SK-N-SH treated with all-trans-retinoic acid at 6 μM for 48 hours (cell line): ENCODE results near the gene VSNL1.

Experiments
- ATAC-seq: fragments of 200-7000 bp; cut with Tn5 transposase; 3 replicates; pipeline ENCODE4 v1.9.1; 2020; ENCODE audit warnings: mild to moderate bottlenecking, moderate library complexity
- ARNTL ChIP-seq: fragments of 450-650 bp; formaldehyde crosslinking; IDR thresholded peaks from 2 replicates; pipeline ENCODE4 v1.5.0; 2020; ENCODE audit warnings: low read depth, mild to moderate bottlenecking, moderate library complexity, borderline replicate concordance
- BACH2 ChIP-seq: fragments of 250-450 bp; sonication (Bioruptor Pico); IDR thresholded peaks from 2 replicates; pipeline ENCODE4 v1.9.0; 2021; ENCODE audit warnings: mild to moderate bottlenecking, borderline replicate concordance
- CSDC2 ChIP-seq: fragments of 250-450 bp; sonication (Bioruptor Pico); IDR thresholded peaks from 2 replicates; pipeline ENCODE4 v1.5.0; 2020; ENCODE audit warnings: mild to moderate bottlenecking, moderate library complexity
- ESRRG ChIP-seq: fragments of 250-450 bp; sonication (Bioruptor Pico); IDR thresholded peaks from 2 replicates; pipeline ENCODE4 v1.6.1; 2021; ENCODE audit warnings: mild to moderate bottlenecking
- GLIS3 ChIP-seq: fragments of 250-450 bp; sonication (Bioruptor Pico); IDR thresholded peaks from 2 replicates; pipeline ENCODE4 v1.5.0; 2020; ENCODE audit warnings: mild to moderate bottlenecking, moderate library complexity
- ISL1 ChIP-seq: fragments of 250-450 bp; sonication (Bioruptor Pico); IDR thresholded peaks from 2 replicates; pipeline ENCODE4 v2.1.2; 2022; ENCODE audit warnings: mild to moderate bottlenecking, moderate library complexity
- OSR1 ChIP-seq: fragments of 250-450 bp; sonication (Bioruptor Pico); IDR thresholded peaks from 2 replicates; pipeline ENCODE4 v1.8.0; 2022; ENCODE audit warnings: moderate library complexity, mild to moderate bottlenecking, inconsistent platforms
- PPARA ChIP-seq: fragments of 250-450 bp; sonication (Bioruptor Pico); IDR thresholded peaks from 2 replicates; pipeline ENCODE4 v1.5.0; 2020; ENCODE audit warnings: mild to moderate bottlenecking, borderline replicate concordance
- RARB ChIP-seq: fragments of 250-450 bp; sonication (Bioruptor Pico); IDR thresholded peaks from 2 replicates; pipeline ENCODE4 v1.8.0; 2021; ENCODE audit warnings: mild to moderate bottlenecking, moderate library complexity
- SNAI2 ChIP-seq: fragments of 250-450 bp; sonication (Bioruptor Pico); IDR thresholded peaks from 2 replicates; pipeline ENCODE4 v1.5.0; 2020; ENCODE audit warnings: mild to moderate bottlenecking, moderate library complexity
- TCF4 ChIP-seq: fragments of 250-450 bp; sonication (Bioruptor Pico); IDR thresholded peaks from 2 replicates; pipeline ENCODE4 v1.8.0; 2021; ENCODE audit warnings: mild to moderate bottlenecking, moderate library complexity, borderline replicate concordance
- TOX ChIP-seq: fragments of 250-450 bp; sonication (Bioruptor Pico); IDR thresholded peaks from 2 replicates; pipeline ENCODE4 v1.8.0; 2021; ENCODE audit warnings: mild to moderate bottlenecking, moderate library complexity, borderline replicate concordance
- ZC3H10 ChIP-seq: fragments of 250-450 bp; sonication (Bioruptor Pico); IDR thresholded peaks from 2 replicates; pipeline ENCODE4 v1.5.1; 2021; ENCODE audit warnings: mild to moderate bottlenecking, moderate library complexity
- ZFP3 ChIP-seq: fragments of 250-450 bp; sonication (Bioruptor Pico); IDR thresholded peaks from 2 replicates; pipeline ENCODE4 v1.5.0; 2020; ENCODE audit warnings: mild to moderate bottlenecking, moderate library complexity
- ZFP30 ChIP-seq: fragments of 450-650 bp; formaldehyde crosslinking; IDR thresholded peaks from 2 replicates; pipeline ENCODE4 v1.5.0; 2022; ENCODE audit warnings: mild to moderate bottlenecking, moderate library complexity
- ZNF565 ChIP-seq: fragments of 450-650 bp; formaldehyde crosslinking; conservative IDR thresholded peaks from 2 replicates; pipeline ENCODE4 v1.5.0; 2020; ENCODE audit warnings: low read depth, mild to moderate bottlenecking, moderate library complexity
- ZNF70 ChIP-seq: fragments of 450-650 bp; formaldehyde crosslinking; IDR thresholded peaks from 2 replicates; pipeline ENCODE4 v1.5.0; 2020; ENCODE audit warnings: mild to moderate bottlenecking, moderate library complexity
- ZNF8 ChIP-seq: fragments of 450-650 bp; formaldehyde crosslinking; IDR thresholded peaks from 2 replicates; pipeline ENCODE4 v1.5.0; 2020; ENCODE audit warnings: mild to moderate bottlenecking, moderate library complexity
- TF ChIP-seq, protein P1 (sequence below): fragments of 250-450 bp; sonication (Bioruptor Pico); IDR thresholded peaks from 2 replicates; pipeline ENCODE4 v1.8.0; 2020; ENCODE audit warnings: mild to moderate bottlenecking, moderate library complexity, borderline replicate concordance
- TF ChIP-seq, protein P2 (sequence below): fragments of 250-450 bp; sonication (Bioruptor Pico); IDR thresholded peaks from 2 replicates; pipeline ENCODE4 v1.5.1; 2020; ENCODE audit warnings: low read depth, mild to moderate bottlenecking, moderate library complexity
- TF ChIP-seq, protein P3 (sequence below): fragments of 250-450 bp; sonication (Bioruptor Pico); IDR thresholded peaks from 2 replicates; pipeline ENCODE4 v1.5.1; 2021; ENCODE audit warnings: mild to moderate bottlenecking, moderate library complexity
- TF ChIP-seq, protein P4 (sequence below): fragments of 250-450 bp; sonication (Bioruptor Pico); IDR thresholded peaks from 2 replicates; pipeline ENCODE4 v1.8.0; 2021; ENCODE audit warnings: low read depth, mild to moderate bottlenecking, moderate library complexity, borderline replicate concordance
- TF ChIP-seq, protein P5 (sequence below): fragments of 250-450 bp; sonication (Bioruptor Pico); IDR thresholded peaks from 2 replicates; pipeline ENCODE4 v1.5.0; 2020; ENCODE audit warnings: mild to moderate bottlenecking, moderate library complexity

VSNL1 gene

DNA sequence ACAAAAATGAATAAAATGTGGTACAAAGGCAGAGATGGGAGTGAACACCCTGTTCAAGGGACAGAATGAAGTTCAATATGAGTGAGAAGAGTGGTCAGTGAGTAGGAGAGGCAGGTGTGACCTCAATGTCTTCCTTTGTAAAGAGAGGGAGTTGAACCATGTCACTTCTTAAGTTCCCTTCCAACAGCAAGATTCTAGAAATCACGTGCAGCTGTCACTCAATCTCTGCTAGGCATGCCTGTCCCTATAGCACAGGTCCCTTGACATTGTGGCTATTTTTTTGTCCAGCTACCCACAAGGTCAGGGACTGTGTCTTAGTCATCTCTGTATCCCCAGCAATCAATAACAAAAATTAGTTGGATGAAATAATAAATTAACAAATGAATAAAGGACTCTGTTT lies 66.9 kb downstream of the VSNL1 start:
- TF ChIP-seq ESRRG (no peak), PPARA (no peak), OSR1 (no peak), ZFP30 (no peak), ZFP3 (no peak), RARB (CRISPR knock-in tag) (no peak), ZNF8 (CRISPR knock-in tag) (no peak), SNAI2 (CRISPR knock-in tag) (no peak), GLIS3 (CRISPR knock-in tag) (no peak), TCF4 (CRISPR knock-in tag) (no peak), ZC3H10 (CRISPR knock-in tag) (no peak), BACH2 (CRISPR knock-in tag) (no peak), ZNF70 (CRISPR knock-in tag) (no peak), ZNF565 (CRISPR knock-in tag) (no peak), ISL1 (CRISPR knock-in tag) (no peak)
- TF ChIP-seq, protein P1, sequence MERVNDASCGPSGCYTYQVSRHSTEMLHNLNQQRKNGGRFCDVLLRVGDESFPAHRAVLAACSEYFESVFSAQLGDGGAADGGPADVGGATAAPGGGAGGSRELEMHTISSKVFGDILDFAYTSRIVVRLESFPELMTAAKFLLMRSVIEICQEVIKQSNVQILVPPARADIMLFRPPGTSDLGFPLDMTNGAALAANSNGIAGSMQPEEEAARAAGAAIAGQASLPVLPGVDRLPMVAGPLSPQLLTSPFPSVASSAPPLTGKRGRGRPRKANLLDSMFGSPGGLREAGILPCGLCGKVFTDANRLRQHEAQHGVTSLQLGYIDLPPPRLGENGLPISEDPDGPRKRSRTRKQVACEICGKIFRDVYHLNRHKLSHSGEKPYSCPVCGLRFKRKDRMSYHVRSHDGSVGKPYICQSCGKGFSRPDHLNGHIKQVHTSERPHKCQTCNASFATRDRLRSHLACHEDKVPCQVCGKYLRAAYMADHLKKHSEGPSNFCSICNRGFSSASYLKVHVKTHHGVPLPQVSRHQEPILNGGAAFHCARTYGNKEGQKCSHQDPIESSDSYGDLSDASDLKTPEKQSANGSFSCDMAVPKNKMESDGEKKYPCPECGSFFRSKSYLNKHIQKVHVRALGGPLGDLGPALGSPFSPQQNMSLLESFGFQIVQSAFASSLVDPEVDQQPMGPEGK (CRISPR knock-in tag) = no peak
- TF ChIP-seq, protein P2, sequence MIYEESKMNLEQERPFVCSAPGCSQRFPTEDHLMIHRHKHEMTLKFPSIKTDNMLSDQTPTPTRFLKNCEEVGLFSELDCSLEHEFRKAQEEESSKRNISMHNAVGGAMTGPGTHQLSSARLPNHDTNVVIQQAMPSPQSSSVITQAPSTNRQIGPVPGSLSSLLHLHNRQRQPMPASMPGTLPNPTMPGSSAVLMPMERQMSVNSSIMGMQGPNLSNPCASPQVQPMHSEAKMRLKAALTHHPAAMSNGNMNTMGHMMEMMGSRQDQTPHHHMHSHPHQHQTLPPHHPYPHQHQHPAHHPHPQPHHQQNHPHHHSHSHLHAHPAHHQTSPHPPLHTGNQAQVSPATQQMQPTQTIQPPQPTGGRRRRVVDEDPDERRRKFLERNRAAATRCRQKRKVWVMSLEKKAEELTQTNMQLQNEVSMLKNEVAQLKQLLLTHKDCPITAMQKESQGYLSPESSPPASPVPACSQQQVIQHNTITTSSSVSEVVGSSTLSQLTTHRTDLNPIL (CRISPR knock-in tag) = no peak
- TF ChIP-seq, protein P3, sequence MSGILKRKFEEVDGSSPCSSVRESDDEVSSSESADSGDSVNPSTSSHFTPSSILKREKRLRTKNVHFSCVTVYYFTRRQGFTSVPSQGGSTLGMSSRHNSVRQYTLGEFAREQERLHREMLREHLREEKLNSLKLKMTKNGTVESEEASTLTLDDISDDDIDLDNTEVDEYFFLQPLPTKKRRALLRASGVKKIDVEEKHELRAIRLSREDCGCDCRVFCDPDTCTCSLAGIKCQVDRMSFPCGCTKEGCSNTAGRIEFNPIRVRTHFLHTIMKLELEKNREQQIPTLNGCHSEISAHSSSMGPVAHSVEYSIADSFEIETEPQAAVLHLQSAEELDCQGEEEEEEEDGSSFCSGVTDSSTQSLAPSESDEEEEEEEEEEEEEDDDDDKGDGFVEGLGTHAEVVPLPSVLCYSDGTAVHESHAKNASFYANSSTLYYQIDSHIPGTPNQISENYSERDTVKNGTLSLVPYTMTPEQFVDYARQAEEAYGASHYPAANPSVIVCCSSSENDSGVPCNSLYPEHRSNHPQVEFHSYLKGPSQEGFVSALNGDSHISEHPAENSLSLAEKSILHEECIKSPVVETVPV = no peak
- TF ChIP-seq, protein P4, sequence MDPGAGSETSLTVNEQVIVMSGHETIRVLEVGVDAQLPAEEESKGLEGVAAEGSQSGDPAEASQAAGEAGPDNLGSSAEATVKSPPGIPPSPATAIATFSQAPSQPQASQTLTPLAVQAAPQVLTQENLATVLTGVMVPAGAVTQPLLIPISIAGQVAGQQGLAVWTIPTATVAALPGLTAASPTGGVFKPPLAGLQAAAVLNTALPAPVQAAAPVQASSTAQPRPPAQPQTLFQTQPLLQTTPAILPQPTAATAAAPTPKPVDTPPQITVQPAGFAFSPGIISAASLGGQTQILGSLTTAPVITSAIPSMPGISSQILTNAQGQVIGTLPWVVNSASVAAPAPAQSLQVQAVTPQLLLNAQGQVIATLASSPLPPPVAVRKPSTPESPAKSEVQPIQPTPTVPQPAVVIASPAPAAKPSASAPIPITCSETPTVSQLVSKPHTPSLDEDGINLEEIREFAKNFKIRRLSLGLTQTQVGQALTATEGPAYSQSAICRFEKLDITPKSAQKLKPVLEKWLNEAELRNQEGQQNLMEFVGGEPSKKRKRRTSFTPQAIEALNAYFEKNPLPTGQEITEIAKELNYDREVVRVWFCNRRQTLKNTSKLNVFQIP (CRISPR knock-in tag) = no peak

DNA sequence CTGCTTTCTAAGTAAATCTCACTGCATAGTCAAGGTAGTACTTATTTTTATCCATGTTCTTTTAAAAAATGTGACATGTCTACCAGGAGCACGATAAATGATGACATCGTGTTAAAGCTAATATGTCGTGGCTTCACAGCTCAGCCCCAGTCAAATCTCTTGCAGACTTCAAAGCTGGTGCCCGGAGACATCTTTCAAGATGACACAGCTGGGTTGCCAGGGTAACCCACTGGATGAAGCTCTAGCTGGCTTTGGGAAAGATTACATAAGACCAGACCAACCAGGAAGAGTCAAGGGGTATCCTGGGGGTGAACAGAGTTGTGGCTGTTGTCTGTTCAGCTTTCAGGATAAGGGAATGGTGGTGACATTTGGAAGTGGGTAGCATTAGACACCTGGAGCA lies 67.8 kb downstream of the VSNL1 start:
- ATAC-seq = no peak
- no peak for TF ChIP-seq GLIS3 (CRISPR knock-in tag)
- TF ChIP-seq BACH2 (CRISPR knock-in tag) = no peak
- TF ChIP-seq, protein P4 (CRISPR knock-in tag) = no peak
- no peak for TF ChIP-seq CSDC2 (CRISPR knock-in tag)
- TF ChIP-seq ZNF565 (CRISPR knock-in tag) = no peak
- TF ChIP-seq, protein P3 = no peak
- TF ChIP-seq, protein P2 (CRISPR knock-in tag) = no peak
- TF ChIP-seq TOX (CRISPR knock-in tag) = no peak
- TF ChIP-seq ZNF8 (CRISPR knock-in tag) = no peak
- TF ChIP-seq, protein P5, sequence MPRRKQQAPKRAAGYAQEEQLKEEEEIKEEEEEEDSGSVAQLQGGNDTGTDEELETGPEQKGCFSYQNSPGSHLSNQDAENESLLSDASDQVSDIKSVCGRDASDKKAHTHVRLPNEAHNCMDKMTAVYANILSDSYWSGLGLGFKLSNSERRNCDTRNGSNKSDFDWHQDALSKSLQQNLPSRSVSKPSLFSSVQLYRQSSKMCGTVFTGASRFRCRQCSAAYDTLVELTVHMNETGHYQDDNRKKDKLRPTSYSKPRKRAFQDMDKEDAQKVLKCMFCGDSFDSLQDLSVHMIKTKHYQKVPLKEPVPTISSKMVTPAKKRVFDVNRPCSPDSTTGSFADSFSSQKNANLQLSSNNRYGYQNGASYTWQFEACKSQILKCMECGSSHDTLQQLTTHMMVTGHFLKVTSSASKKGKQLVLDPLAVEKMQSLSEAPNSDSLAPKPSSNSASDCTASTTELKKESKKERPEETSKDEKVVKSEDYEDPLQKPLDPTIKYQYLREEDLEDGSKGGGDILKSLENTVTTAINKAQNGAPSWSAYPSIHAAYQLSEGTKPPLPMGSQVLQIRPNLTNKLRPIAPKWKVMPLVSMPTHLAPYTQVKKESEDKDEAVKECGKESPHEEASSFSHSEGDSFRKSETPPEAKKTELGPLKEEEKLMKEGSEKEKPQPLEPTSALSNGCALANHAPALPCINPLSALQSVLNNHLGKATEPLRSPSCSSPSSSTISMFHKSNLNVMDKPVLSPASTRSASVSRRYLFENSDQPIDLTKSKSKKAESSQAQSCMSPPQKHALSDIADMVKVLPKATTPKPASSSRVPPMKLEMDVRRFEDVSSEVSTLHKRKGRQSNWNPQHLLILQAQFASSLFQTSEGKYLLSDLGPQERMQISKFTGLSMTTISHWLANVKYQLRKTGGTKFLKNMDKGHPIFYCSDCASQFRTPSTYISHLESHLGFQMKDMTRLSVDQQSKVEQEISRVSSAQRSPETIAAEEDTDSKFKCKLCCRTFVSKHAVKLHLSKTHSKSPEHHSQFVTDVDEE (CRISPR knock-in tag) = no peak
- TF ChIP-seq ARNTL (CRISPR knock-in tag) = no peak

More for the DNA sequence above, 66.9 kb downstream of the VSNL1 start:
- no peak for ATAC-seq
